Kidney tubule cell (primary cell): Measurements from ENCODE around the gene ALDH8A1.
"Not testable (repeated sequence)": the region's sequence is repeated elsewhere in the genome, so short reads cannot be mapped to it uniquely, and the experiment has no call there.

Source experiments
- DNase-seq: peaks from one replicate; pipeline ENCODE4 v3.0.0-alpha.2; 2018; ENCODE audit warnings: low spot score

The ALDH8A1 gene

DNA sequence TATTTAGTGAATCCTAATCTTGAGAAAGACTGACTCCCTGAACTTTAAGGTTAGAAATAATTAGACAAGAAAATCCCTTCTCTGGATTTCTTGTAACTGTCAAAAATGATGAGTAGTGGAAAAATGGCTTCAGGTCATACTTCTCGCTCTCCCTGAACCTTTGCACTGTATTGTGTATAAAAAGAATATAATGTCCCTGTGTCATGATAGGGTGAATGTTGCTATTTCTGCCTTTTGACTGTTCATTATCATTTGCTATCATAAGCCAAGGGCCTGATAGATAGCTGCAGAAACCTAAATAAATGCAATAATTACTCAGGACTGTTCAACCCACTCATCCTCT lies 39.3 kb downstream of the ALDH8A1 start:
- DNase-seq, result no peak

- DNase-seq, result no peak
These were observed 40.0 kb downstream of the ALDH8A1 start for GRCh38 chr6:134909701-134910592.

DNA sequence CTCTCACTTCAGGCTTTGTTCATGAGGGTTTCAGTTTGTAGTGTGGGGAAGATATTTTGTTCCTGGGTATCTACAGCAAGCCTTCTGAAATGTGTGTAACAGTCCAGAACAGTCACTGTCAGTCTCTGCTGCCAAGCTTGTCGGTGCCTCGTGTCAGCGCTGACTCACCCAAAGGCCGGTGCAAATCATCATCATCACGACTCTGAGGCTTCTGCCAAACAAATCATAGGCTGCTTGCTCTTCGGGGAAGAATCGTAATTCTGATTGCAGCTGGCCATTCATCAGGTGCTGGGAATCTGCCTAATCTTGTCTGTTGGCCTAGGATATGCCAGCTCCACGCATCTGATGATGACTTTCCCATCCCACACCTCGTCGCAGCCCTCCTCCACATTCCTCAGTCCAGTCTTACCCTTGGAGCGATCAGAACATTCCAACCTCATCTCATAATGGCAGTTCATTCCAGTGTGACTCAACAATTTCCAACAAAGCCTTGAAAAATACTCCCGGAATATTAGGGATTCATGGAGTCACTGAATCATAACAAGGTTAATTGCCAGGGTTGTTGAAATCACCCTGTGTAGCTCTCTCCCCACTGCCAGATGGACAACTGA lies 40.9 kb downstream of the ALDH8A1 start:
- DNase-seq, result peak; percentile 99

DNA sequence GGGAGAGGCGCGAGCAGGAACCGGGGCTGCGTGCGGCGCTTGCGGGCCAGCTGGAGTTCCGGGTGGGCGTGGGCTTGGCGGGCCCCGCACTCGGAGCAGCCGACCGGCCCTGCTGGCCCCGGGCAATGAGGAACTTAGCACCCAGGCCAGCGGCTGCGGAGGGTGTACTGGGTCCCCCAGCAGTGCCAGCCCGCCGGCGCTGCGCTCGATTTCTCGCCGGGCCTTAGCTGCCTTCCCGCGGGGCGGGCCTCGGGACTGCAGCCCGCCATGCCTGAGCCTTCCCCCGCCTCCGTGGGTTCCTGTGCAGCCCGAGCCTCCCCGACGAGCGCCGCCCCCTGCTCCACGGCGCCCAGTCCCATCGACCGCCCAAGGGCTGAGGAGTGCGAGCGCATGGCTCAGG lies 45.2 kb downstream of the ALDH8A1 start:
- DNase-seq, result not testable (repeated sequence)

DNA sequence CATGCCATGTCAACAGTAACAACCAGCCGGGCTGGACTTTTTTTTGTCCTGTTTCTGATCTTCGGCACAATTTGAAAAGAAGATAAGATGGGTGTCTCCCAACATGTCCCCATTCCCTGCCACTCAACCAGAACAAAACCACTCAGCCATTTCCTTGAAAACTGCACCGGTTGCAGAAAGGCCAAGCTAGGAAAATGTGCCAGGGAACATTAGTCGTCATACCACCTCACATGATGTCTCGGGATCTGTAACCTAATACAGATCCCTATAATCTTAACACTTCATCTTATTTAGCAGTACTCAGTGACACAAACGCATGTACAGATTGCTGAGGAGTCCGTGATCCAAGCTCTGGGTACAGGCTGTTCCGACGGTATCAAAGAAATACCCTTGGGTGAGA lies 46.5 kb downstream of the ALDH8A1 start:
- DNase-seq, result peak; percentile 65

DNA sequence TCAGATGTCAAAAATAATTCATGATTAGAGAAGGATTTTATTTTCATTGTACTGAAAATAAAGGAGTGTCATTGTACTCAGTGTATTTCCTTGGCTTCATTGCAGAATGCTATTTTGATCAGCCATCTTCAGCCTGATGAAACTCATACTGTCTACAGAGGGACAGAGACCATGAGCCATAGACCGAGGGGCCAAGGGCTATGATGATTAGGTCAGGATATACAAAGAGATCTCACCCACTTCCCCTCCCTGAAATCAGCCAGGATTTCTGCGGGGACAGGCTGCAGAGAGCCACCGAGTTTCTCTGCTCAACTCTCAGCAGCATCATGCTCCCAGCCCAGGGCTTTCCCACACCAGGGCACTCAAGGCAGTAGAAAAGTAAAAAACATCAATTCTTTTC lies 47.0 kb downstream of the ALDH8A1 start:
- DNase-seq, result no peak

DNA sequence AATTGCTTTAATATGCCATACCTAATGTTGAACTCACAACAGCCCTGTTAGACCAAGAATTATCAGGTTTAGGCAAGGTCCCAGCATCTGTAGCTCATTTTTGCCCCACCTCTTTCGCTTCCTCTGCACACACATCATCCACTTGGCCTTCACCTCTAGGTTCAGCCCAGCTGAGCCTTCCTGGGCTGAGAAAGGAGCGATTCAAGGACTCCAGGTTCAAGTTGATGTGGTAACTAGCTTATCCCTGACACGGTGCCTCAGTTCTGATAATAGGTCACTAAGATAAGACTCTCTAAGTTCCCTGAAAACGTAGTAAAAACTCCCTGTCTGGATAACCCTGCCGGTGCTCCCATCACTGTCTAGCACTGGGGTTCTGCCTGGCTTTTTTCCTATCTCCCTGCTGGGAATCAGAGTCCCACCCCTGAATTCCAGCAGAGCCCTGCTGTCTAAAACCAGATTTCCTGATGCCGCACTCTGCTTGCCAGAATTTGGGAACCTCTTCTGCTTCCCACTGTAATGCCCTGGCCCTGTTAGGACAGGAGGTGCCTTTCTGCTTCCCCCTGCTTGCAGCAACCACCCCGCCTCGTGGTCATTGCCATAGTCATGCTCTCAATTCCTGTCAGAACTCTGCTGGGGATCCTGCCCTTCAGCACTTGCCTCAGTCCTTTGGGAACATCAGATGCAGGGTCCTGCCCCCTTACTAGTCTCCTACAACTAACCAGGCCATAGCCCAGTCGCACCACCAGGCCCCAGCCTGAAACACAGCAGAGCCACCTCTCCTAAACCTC lies 47.6 kb downstream of the ALDH8A1 start:
- DNase-seq, result no peak

GRCh38 chr6:134898575-134898974 lies 51.3 kb downstream of the ALDH8A1 start:
- no peak for DNase-seq

DNA sequence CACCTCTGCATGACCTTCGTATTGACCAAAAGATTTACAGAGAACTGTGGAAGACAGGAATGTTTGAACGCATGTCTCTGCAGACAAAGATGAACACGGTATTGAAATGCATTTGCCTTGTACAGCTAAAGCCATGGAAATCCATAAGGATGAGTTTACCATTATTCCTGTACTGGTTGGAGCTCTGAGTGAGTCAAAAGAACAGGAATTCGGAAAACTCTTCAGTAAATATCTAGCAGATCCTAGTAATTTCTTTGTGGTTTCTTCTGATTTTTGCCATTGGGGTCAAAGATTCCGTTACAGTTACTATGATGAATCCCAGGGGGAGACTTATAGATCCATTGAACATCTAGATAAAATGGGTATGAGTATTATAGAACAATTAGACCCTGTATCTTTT lies 51.7 kb downstream of the ALDH8A1 start:
- DNase-seq, result not testable (repeated sequence)

DNA sequence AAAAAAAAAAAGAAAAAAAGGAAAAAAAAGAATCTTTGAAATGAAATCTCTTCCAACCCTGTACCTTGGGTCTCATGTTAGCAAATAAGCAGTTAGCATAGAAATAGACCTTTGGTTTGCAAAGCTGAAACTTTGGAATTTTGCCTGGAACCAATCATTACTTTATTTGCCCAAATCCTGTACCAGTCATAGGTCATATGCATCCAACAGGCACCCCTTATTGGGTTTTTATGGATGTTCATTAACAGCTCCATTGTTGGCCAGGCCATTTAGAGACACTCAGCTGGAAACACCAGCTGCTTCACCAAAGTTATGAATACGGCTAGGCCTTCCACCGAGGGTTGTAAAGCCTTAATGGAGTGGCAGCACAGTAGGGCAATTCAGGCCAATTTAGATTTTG lies 53.0 kb downstream of the ALDH8A1 start:
- DNase-seq, result no peak

- no peak for DNase-seq
These were observed 55.1 kb downstream of the ALDH8A1 start for GRCh38 chr6:134894800-134895199.

- DNase-seq, result no peak
These were observed 57.5 kb downstream of the ALDH8A1 start for GRCh38 chr6:134892362-134892761.

- DNase-seq, result no peak
These were observed 58.3 kb downstream of the ALDH8A1 start for GRCh38 chr6:134891633-134892032.

- DNase-seq, result no peak
These were observed 61.6 kb downstream of the ALDH8A1 start for GRCh38 chr6:134888316-134888715.

GRCh38 chr6:134884752-134885151 lies 65.1 kb downstream of the ALDH8A1 start:
- DNase-seq, result no peak

DNA sequence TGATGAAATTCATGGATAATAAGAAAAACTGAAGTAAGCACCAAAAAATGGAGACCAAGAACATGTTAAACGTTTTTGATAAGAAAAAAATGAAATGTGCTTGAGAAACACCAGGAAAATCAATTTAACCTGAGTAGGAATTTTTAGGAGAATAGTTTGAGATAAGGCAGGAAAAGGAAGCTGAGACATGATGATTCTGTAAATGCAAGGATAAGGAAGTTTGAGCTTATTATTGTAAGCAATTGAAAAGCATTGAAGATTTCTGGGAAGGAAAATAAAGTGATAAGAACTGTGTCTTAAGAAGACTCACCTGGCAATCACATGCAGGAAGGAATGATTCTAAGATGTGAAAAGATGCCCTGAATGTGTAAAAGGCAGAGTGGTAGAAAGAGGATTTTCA lies 66.6 kb downstream of the ALDH8A1 start:
- no peak for DNase-seq

- DNase-seq, result peak; percentile 73
These were observed 67.4 kb downstream of the ALDH8A1 start for GRCh38 chr6:134882426-134883038.

GRCh38 chr6:134880487-134881190 lies 69.3 kb downstream of the ALDH8A1 start:
- no peak for DNase-seq

GRCh38 chr6:134878136-134878535 lies 71.8 kb downstream of the ALDH8A1 start:
- no peak for DNase-seq

DNA sequence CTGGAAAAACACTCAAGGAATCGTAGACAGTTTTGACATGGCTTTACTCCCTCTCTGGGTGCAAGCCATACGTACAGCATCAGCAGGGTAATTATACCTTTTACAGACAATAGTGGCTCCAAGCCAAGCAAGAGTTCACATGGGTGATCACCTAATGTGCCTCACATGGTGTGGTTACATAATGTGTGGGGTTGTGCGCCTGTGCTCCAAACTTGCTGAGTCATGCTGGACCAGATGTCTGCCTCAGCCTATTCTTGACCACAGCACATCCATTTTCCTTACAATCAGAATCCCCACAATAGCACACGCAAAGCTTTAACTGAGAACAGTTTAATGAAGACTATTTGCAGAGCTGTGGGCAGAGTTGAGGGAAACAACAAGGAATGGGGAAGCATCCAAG lies 74.5 kb downstream of the ALDH8A1 start:
- peak; percentile 47 for DNase-seq

DNA sequence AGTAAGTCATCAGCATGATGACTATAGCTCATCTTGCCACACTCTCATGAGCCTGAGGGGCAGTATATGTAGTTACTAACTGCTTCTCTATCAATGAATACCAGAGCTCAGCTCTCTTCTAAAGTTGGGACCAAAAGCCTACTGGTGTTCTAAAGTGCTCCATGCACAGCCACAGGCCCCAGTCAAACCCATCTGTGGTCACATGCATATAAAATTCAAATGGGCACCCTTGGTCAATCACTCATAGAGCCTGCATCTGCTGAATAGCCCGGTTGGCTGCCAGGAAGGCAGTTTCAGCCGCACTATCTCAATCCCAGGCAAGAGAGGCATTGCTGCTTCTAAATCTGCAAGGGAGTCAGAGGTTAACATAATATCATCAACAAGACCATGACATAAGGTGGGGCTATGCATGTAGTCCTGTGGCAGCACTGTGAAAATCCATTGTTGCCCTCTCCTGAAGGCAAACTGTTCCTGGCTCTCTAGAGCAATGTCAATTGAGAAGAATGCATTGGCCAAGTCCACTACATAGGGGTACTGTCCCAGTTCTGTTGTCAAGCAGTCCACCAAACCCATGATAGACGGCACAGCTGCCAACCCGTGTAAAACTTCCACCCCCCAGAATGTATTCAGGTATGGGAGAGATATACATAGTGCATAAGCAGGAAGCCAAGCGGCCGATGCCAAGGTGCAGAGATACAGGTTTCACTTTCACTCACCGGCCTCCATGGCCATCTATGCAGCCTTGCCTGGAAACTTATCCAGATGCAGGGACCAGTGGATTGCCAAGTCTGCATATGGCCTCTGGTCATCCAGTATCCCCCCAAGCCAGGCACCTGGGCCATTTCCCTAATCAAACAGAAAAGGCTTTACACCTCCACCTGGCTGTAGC lies 76.2 kb downstream of the ALDH8A1 start:
- no peak for DNase-seq
